ENCODE measurements around the gene MAP3K3. TPM values are rescaled to one million over a fixed set of nuclear protein-coding genes. Genes with fewer than 3 reads are reported as not detected.

The MAP3K3 gene
- polyA plus RNA-seq, 1 experiment, result 32.5 TPM

GRCh38 chr17:63579633-63580032 lies 42.6 kb upstream of the MAP3K3 start:
- no peak overlapping the region for H3K4me3 ChIP-seq (ENCODE audit: low read depth, low read length)
- no peak for TF ChIP-seq CTCF (IDR thresholded peaks at IDR 0.05; ENCODE audit: insufficient read depth, low read depth, low read length)
- DNase-seq (ENCODE audit: low read depth), result no peak
- POLR2A ChIA-PET, result no interaction called here
- no peaks in the 10 kb centered on the region for H3K27me3 ChIP-seq (ENCODE audit: control insufficient read depth, insufficient read depth, low read length)
- peaks cover 21% of the 10 kb centered on the region for H3K36me3 ChIP-seq (ENCODE audit: control insufficient read depth, insufficient read depth, low read length)
- CTCF ChIA-PET, result interaction anchor here (2.7 kb wide), 1 partner anchor 154 kb away, joined by 9 read pairs; no protein-coding TSS in a partner anchor

- no peak for TF ChIP-seq CTCF (IDR thresholded peaks at IDR 0.05; ENCODE audit: insufficient read depth, low read depth, low read length)
- no peaks in the 10 kb centered on the region for H3K27me3 ChIP-seq (ENCODE audit: control insufficient read depth, insufficient read depth, low read length)
- POLR2A ChIA-PET, result no interaction called here
- H3K36me3 ChIP-seq (ENCODE audit: control insufficient read depth, insufficient read depth, low read length), result peaks cover 24% of the 10 kb centered on the region
- CTCF ChIA-PET, result interaction anchor here (1.0 kb wide), 1 partner anchor 14 kb away, joined by 3 read pairs; no protein-coding TSS in a partner anchor
- H3K4me3 ChIP-seq (ENCODE audit: low read depth, low read length), result no peak overlapping the region
- no peak for DNase-seq (ENCODE audit: low read depth)
Measured at GRCh38 chr17:63587770-63588169, 34.4 kb upstream of the MAP3K3 start.

GRCh38 chr17:63588797-63589196 lies 33.4 kb upstream of the MAP3K3 start:
- POLR2A ChIA-PET, result no interaction called here
- CTCF ChIA-PET, result no interaction called here
- no peak for DNase-seq (ENCODE audit: low read depth)
- Histone ChIP-seq H3K27me3 (ENCODE audit: control insufficient read depth, insufficient read depth, low read length) (no peaks in the 10 kb centered on the region), H3K36me3 (ENCODE audit: control insufficient read depth, insufficient read depth, low read length) (peaks cover 23% of the 10 kb centered on the region), H3K4me3 (ENCODE audit: low read depth, low read length) (no peak overlapping the region)
- TF ChIP-seq CTCF (IDR thresholded peaks at IDR 0.05; ENCODE audit: insufficient read depth, low read depth, low read length), result no peak

- Histone ChIP-seq H3K36me3 (ENCODE audit: control insufficient read depth, insufficient read depth, low read length) (peaks cover 23% of the 10 kb centered on the region), H3K27me3 (ENCODE audit: control insufficient read depth, insufficient read depth, low read length) (no peaks in the 10 kb centered on the region), H3K4me3 (ENCODE audit: low read depth, low read length) (no peak overlapping the region)
- DNase-seq (ENCODE audit: low read depth), result no peak
- no peak for TF ChIP-seq CTCF (IDR thresholded peaks at IDR 0.05; ENCODE audit: insufficient read depth, low read depth, low read length)
- POLR2A ChIA-PET, result no interaction called here
- CTCF ChIA-PET, result interaction anchor here (0.8 kb wide), 1 partner anchor 37 kb away, joined by 3 read pairs; no protein-coding TSS in a partner anchor
Measured at GRCh38 chr17:63589646-63590045, 32.6 kb upstream of the MAP3K3 start.

GRCh38 chr17:63592797-63593196 lies 29.4 kb upstream of the MAP3K3 start:
- H3K36me3 ChIP-seq (ENCODE audit: control insufficient read depth, insufficient read depth, low read length), result peaks cover 13% of the 10 kb centered on the region
- CTCF ChIA-PET, result interaction anchor here (2.1 kb wide), 1 partner anchor 19 kb away, joined by 8 read pairs; no protein-coding TSS in a partner anchor
- POLR2A ChIA-PET, result no interaction called here
- no peak for DNase-seq (ENCODE audit: low read depth)
- no peak for TF ChIP-seq CTCF (IDR thresholded peaks at IDR 0.05; ENCODE audit: insufficient read depth, low read depth, low read length)
- no peaks in the 10 kb centered on the region for H3K27me3 ChIP-seq (ENCODE audit: control insufficient read depth, insufficient read depth, low read length)
- no peak overlapping the region for H3K4me3 ChIP-seq (ENCODE audit: low read depth, low read length)

Measured in BJ (cell line).